T follicular helper cell (primary cell): ENCODE measurements around the gene NLRP12.
"Not testable (repeated sequence)": the region's sequence is repeated elsewhere in the genome, so short reads cannot be mapped to it uniquely, and the experiment has no call there.

Experiments
- DNase-seq: peaks from one replicate; pipeline ENCODE4 v3.0.0-alpha.2; 2020; ENCODE audit warnings: low read depth

NLRP12 gene

DNA sequence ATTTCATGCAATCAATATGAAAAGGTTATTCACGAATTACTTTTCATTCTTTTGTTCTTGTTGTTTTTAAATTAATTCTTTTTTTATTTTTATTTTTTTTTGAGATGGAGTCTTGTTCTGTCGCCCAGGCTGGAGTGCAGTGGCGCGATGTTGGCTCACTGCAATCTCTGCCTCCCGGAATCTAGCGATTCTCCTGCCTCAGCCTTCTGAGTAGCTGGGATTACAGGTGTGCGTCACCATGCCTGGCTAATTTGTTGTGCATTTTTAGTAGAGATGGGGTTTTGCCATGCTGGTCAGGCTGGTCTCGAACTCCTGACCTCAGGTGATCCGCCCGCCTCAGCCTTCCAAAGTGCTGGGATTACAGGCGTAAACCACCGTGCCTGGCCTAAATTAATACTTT, 16.1 kb upstream of the NLRP12 start:
- not testable (repeated sequence) for DNase-seq

DNA sequence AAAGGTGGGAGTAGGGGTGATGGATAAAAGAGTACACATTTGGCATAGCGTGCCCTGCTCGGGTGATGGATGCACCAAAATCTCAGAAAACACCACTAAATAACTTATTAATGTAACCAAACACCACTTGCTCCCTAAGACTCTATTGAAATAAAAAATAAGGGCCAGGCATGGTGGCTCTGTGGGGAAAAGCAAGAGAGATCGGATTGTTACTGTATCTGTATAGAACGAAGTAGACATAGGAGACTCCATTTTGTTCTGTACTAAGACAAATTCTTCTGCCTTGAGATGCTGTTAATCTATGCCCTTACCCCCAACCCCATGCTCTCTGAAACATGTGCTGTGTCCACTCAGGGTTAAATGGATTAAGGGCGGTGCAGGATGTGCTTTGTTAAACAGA, 14.3 kb upstream of the NLRP12 start:
- DNase-seq: not testable (repeated sequence)

DNA sequence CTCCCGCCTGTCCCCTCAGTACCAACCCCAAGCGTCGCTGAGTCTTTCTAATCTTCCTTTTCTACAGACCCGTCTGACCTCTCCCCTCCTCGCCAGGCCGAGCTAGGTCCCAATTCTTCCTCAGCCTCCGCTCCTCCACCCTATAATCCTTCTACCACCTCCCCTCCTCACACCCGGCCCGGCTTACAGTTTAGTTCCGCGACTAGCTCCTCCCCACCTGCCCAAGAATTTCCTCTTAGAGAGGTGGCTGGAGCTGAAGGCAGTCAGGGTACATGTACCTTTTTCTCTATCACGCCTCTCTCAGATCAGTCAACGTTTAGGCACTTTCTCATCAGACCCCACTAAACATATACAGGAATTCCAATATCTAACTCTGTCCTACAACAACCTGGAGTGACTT, 8.7 kb upstream of the NLRP12 start:
- not testable (repeated sequence) for DNase-seq

DNA sequence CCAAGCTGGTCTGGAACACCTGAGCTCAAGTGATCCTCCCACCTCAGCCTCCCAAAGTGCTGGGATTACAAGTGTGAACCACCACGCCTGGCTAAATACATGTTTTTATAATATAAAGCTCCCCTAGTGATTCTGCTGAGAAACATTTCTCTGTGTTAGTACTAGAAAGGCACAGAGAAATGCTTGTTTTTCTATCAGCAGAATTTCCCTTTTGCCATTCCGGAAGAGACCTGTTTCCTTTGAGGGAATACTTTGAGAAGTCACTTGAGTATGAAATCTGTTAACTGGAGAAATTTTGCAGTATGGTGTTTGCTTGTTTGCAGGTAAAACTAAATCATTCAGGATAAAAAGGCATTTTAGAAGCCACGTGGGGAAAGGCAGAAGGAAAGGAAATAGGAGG, 4.4 kb upstream of the NLRP12 start:
- no peak for DNase-seq

GRCh38 chr19:53826876-53827275, 2.8 kb upstream of the NLRP12 start:
- no peak for DNase-seq

- DNase-seq: no peak
These were observed 564 bp downstream of the NLRP12 start for GRCh38 chr19:53823380-53824120.

- no peak for DNase-seq
These were observed 4.3 kb downstream of the NLRP12 start for GRCh38 chr19:53819861-53820260.

DNA sequence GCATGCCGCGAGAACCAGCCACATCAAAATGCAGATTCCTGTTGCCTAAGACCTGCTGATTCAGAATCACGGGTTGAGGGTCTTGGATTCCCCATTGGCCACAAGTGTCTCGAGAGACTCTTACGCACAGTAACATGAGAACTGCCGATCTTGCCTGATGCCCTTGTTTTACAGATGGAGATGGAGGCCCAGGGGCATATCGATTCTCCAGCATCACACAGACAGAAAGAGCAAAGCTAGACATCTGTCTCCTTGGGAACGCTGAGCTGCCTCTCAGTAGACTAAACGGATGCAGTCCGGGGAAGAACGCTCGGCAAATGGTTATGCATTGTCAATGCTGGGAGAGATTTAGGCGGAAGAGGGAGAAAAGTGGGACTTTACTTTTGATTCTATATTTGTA, 5.4 kb downstream of the NLRP12 start:
- no peak for DNase-seq

DNA sequence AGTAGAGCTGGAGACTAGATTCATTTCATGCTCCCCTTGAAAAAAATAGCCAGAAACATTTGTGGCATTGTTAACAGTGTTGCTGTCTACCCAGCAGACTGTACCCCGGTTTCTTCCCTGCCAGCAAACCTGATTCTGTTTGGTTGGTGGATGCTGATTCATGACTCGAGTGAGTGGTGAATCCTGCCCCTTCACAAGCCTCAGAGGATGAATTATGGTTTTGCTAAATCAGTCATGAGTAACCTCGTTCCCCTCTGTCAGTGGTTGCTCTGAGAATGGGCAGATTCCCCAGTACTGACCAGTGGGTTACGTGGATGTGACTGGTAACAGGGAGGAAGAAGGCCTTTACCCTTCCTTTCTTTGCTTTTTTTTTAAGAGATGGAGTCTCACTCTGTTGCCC, 10.1 kb downstream of the NLRP12 start:
- no peak for DNase-seq

GRCh38 chr19:53812335-53812734, 11.8 kb downstream of the NLRP12 start:
- no peak for DNase-seq

DNA sequence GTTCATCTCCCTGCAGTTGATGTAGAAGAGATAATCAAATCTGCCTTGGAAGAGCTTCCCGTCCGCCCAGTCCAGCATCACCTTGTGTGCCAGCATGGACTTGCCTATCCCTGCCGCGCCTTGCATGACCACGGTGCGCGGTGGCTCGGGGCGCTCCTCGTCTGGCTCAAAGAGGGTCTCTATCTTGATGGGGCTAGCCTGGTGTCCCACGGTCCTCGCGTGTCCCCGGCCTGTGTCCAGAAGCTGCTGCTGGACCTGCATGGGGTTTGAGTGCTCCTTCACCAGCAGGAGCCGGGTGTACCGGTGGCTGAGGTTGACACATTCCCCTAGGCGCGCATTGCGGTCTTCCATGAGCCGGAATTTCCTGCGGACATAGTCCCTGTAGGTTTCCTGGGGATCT, 13.2 kb downstream of the NLRP12 start:
- no peak for DNase-seq

DNA sequence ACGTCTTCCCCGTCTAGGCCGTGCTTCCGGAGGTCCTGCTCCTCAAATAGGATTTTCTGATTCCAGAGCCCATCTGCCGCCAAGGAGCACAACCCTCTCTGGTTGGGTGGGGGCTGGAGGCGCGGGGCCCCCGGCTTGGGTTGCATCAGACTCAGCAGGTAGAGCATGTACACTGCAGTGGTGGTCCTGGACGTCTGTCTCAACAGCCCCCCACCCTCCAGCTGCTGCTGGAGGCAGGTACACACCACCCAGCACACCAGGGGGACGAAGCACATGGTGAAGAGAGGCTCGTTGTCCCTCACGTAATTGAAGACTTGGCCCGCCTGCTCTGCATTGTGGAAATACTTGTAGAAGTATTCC, 13.9 kb downstream of the NLRP12 start:
- DNase-seq: no peak

- DNase-seq: no peak
These were observed 14.5 kb downstream of the NLRP12 start for GRCh38 chr19:53809518-53810186.

DNA sequence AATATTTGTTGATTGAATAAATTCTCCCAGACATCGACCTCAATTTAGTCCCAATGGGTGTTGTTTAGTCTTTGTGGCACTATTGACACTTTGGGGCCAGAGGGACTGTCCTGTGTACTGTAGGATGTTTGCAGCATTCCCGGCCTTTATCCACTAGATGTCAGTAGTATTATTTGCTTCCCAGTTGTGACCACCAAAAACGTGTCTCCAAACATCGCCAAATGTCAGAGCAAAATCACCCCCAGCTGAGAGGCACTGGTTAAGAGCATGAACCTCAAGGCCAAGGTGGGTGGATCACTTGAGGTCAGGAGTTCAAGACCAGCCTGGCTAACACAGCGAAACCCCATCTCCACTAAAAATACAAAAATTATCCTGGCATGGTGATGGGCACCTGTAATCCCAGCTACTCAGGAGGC, 15.4 kb downstream of the NLRP12 start:
- no peak for DNase-seq

DNA sequence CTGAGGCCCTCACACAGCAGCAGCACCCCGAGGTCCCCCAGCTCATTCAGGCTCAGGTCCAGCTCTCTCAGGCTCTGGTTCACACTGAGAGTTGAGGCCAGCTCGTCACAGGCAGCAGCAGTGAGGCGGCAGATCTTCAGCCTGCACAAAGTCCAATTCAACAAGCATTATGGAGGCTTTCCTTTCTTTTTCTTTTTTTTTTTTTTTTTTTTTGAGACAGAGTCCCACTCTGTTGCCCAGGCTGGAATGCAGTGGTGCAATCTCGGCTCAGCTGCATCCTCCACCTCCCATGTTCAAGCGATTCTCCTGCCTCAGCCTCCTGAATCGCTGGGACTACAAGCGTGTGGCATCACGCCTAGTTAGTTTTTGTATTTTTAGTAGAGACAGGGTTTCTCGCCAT, 22.9 kb downstream of the NLRP12 start:
- DNase-seq: no peak

DNA sequence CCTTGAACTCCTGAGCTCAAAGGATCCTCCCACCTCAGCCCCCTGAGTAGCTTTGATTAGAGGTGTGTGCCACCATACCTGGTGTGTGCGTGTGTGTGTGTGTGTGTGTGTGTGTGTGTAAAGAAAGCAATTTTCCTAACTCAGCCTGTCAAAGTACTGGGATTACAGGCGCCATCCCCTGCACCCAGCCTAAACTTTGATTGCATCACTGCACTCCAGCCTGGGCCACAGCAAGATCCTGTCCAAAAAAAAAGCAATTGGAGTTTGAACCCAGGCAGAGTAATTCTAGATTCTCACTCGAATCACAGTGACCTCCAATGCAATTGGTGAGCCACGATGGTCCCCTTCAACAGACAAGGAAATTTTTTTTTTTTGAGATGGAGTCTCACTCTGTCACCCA, 29.1 kb downstream of the NLRP12 start:
- DNase-seq: no peak

DNA sequence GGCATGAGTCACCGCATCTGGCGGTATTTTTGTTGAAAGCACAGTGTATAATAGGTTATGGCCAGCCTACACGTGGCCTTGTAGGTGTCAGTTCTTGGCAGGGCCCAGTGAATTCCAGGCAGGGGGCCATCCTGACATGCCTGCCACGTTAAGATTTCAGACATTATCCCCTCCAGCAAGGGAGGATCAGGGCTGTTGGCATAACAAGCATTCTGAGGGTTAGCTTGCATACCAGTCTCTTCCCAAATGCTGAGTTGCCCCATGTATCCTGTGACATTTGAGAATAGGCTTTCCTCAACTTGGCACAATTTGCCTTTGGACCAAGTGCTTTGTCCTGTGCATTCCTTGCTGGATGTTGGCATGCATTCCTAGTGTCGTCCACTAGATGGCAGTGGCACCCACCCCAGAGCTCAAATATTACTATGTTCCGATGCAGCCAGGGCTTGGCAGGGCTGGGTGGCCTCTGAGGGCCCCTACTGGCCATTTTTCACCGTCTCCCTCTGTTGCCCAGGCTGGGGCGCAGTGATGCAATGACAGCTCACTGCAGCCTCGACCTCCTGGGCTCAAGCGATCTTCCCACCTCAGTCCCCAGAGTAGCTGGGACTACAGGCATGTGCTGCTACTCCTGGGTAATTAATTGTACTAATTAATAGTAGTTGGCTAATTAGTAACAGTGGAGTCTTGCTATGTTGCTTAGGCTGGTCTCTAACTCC, 31.2 kb downstream of the NLRP12 start:
- DNase-seq: peak; percentile 66

- DNase-seq: no peak
These were observed 34.1 kb downstream of the NLRP12 start for GRCh38 chr19:53789708-53790678.

GRCh38 chr19:53787266-53787665, 36.8 kb downstream of the NLRP12 start:
- no peak for DNase-seq

DNA sequence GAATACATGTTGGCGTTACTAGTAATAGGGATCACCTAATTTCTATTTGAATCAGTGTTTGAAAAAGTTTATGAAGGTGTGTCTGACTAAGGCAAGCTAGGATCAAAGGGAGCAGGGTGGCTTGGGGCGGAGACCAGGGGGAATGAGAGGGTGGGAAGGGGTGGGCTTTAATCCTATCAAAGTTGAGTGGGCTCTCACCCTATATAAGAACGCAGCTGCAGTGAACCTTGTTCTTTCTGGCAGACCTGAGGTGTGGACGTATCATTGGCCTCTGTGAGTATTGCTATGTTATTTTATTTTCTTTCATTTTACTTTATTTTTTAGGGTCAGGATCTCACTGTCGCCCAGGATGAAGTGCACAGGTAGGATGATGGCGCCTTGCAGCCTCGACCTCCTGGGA, 37.4 kb downstream of the NLRP12 start:
- no peak for DNase-seq

DNA sequence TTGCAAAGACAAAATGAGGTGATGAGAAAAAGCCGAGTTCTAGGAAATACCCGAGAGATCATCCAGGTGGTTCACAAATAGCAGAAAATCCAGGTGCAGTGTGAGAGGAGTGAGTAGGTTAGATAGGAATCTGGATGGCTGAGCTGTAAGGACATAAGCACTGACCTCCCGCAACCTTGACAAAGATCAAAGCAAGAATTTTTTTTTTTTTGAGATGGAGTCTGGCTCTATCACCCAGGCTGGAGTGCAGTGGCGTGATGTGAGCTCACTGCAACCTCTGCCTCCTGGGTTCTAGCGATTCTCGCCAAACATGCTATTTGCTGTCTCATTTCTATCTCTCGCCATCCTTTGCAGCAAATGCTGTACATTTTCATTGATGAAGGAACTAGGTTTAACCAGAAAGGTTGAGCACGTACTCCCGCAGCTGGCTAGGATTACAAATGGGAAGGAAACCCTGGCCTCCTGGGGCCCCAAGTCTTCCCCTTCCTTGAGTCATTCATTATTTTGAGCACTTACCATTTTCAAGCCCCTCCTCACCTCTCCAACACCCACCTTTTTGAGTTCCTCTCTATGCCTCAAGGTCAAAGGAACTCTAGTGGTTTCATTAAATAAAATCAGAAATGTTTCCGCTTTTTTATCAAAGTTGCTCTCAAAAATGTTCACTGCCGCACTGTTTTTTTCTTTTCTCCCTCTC, 38.8 kb downstream of the NLRP12 start:
- no peak for DNase-seq
